H1 (cell line): ENCODE measurements around the gene SHLD2. TPM values are rescaled to one million over a fixed set of nuclear protein-coding genes. Genes with fewer than 3 reads are reported as not detected.

Source experiments
- CTBP2 ChIP-seq: IDR thresholded peaks from 2 replicates; pipeline ENCODE4 v1.7.0; 2011; ENCODE audit warnings: borderline replicate concordance, mild to moderate bottlenecking, moderate library complexity, mixed read lengths, low read length; ENCODE audit not compliant: insufficient read depth, insufficient read length
- JUN ChIP-seq: IDR thresholded peaks from 2 replicates; pipeline ENCODE4 v1.6.1; 2011; ENCODE audit warnings: low read depth, mild to moderate bottlenecking, improper control_type of control experiment, low read length
- SIRT6 ChIP-seq: IDR thresholded peaks from one replicate; pipeline ENCODE4 v1.7.1; 2012; ENCODE audit warnings: low read length, inconsistent platforms
- polyA plus RNA-seq, 7 experiments: library from polyadenylated mRNA; depleted of rRNA in 3 of 7; stranded (reverse) in 5 of 7; unstranded in 2 of 7; fragments of >200 nt in 5 of 7; fragments of 200-250 nt in 2 of 7; gene quantifications; 1 replicate in 5 of 7; 2 replicates in 1 of 7; 4 replicates in 1 of 7; pipeline versions ENCODE4 v1.2.1 to v1.2.3, GENCODE V29; 2011 to 2013; ENCODE audit warnings: missing spikeins in 2 of 7, mixed read lengths in 2 of 7
- total RNA-seq: library from RNA; stranded (reverse); fragmentation: NEBNext Ultra II Directional; extraction: Animal tissue kit (Norgen Biotek cat#: 25700); gene quantifications from 2 replicates; pipeline ENCODE4 v1.2.1, GENCODE V29; 2021

Gene SHLD2
- total and polyA plus RNA-seq, 2 of the 8 experiments (the other 6 are each of a cell fraction or from before 2014, with no cell fraction given), result 7.9 to 32.4 TPM

DNA sequence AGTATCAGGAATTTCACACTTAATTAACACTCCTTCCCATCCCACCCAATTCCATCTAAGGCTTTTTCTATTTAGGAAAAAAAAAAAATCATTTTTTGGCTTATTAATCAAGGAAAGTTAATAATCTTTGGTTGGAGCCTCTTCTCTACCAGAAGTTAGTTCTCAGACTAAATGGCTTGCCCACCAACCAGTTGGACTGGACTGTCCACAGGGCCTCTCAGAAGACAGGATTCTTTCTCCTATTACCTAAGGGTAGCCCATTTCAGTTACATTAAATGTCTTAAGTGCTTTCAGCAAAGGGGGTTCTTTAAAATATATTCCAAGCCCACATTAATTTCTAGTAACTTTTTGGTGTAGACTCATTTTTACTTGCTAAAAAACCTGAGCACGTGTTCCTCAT is 35.6 kb upstream of the SHLD2 start (continued):
- TF ChIP-seq CTBP2, result no peak
- TF ChIP-seq JUN, result no peak
- no peak for TF ChIP-seq SIRT6
